ENCODE measurements around the gene DDX1. TPM values are rescaled to one million over a fixed set of nuclear protein-coding genes. Genes with fewer than 3 reads are reported as not detected.

Gene DDX1
- total RNA-seq, 2 donors from 2014 or later, result 116 to 126 TPM

GRCh38 chr2:15636972-15637785 lies 45.5 kb downstream of the DDX1 start:
- H3K27me3 Mint-ChIP-seq (ENCODE audit: insufficient read depth), result no peaks in the 10 kb centered on the region
- no peak overlapping the region for H3K4me3 Mint-ChIP-seq
- no peak overlapping the region for H3K4me3 ChIP-seq (ENCODE audit: low read length)
- peaks cover 8% of the 10 kb centered on the region for H3K9me3 ChIP-seq (ENCODE audit: control insufficient read depth, low read length)
- peaks cover 4% of the 10 kb centered on the region for H3K9me3 Mint-ChIP-seq
- no peaks in the 10 kb centered on the region for H3K4me1 ChIP-seq (ENCODE audit: control insufficient read depth, insufficient read depth, low read length)
- peak; percentile 89 for DNase-seq
- peaks cover 64% of the 10 kb centered on the region for H3K36me3 ChIP-seq (ENCODE audit: control insufficient read depth, insufficient read depth, low read length)
- peak; percentile 98 for TF ChIP-seq CTCF (conservative IDR thresholded peaks at IDR 0.05)
- 5 to 27% methylated on average over 3 to 6 of the region's 6 CpGs for WGBS, 2 experiments (ENCODE audit: insufficient coverage in 1 of 2, insufficient read length in 1 of 2)
- H3K36me3 Mint-ChIP-seq (ENCODE audit: low read depth), result peaks cover 54% of the 10 kb centered on the region
- no peaks in the 10 kb centered on the region for H3K27me3 ChIP-seq (ENCODE audit: control insufficient read depth, insufficient read depth, low read length, poor library complexity, severe bottlenecking)
- H3K27ac Mint-ChIP-seq, result peak overlapping the region; percentile 50
- H3K4me1 Mint-ChIP-seq, result peaks cover 25% of the 10 kb centered on the region
- H3K27ac ChIP-seq (ENCODE audit: low read depth, low read length), result no peak overlapping the region
- no peak overlapping the region for H3K9ac ChIP-seq (ENCODE audit: extremely low read depth, low read length, poor library complexity, severe bottlenecking)

- H3K4me1 Mint-ChIP-seq, result peaks cover 25% of the 10 kb centered on the region
- no peak for DNase-seq
- TF ChIP-seq CTCF (conservative IDR thresholded peaks at IDR 0.05), result no peak
- no peak overlapping the region for H3K27ac Mint-ChIP-seq
- H3K27ac ChIP-seq (ENCODE audit: low read depth, low read length), result no peak overlapping the region
- no peak overlapping the region for H3K9ac ChIP-seq (ENCODE audit: extremely low read depth, low read length, poor library complexity, severe bottlenecking)
- H3K36me3 Mint-ChIP-seq (ENCODE audit: low read depth), result peaks cover 41% of the 10 kb centered on the region
- H3K27me3 Mint-ChIP-seq (ENCODE audit: insufficient read depth), result no peaks in the 10 kb centered on the region
- peaks cover 8% of the 10 kb centered on the region for H3K9me3 ChIP-seq (ENCODE audit: control insufficient read depth, low read length)
- no peaks in the 10 kb centered on the region for H3K27me3 ChIP-seq (ENCODE audit: control insufficient read depth, insufficient read depth, low read length, poor library complexity, severe bottlenecking)
- H3K4me3 Mint-ChIP-seq, result no peak overlapping the region
- no peak overlapping the region for H3K4me3 ChIP-seq (ENCODE audit: low read length)
- H3K4me1 ChIP-seq (ENCODE audit: control insufficient read depth, insufficient read depth, low read length), result no peaks in the 10 kb centered on the region
- H3K9me3 Mint-ChIP-seq, result peaks cover 4% of the 10 kb centered on the region
- H3K36me3 ChIP-seq (ENCODE audit: control insufficient read depth, insufficient read depth, low read length), result peaks cover 49% of the 10 kb centered on the region
These were observed 47.1 kb downstream of the DDX1 start for GRCh38 chr2:15638720-15639119.

GRCh38 chr2:15639323-15640251 lies 47.9 kb downstream of the DDX1 start:
- Mint-ChIP-seq H3K27me3 (ENCODE audit: insufficient read depth) (no peaks in the 10 kb centered on the region), H3K4me1 (peaks cover 24% of the 10 kb centered on the region)
- H3K9ac ChIP-seq (ENCODE audit: extremely low read depth, low read length, poor library complexity, severe bottlenecking), result no peak overlapping the region

More at GRCh38 chr2:15639323-15640251, 47.9 kb downstream of the DDX1 start:
- H3K27ac Mint-ChIP-seq, result no peak overlapping the region
- Histone ChIP-seq H3K4me3 (ENCODE audit: low read length) (no peak overlapping the region), H3K27ac (ENCODE audit: low read depth, low read length) (no peak overlapping the region), H3K9me3 (ENCODE audit: control insufficient read depth, low read length) (peaks cover 8% of the 10 kb centered on the region), H3K4me1 (ENCODE audit: control insufficient read depth, insufficient read depth, low read length) (no peaks in the 10 kb centered on the region), H3K27me3 (ENCODE audit: control insufficient read depth, insufficient read depth, low read length, poor library complexity, severe bottlenecking) (no peaks in the 10 kb centered on the region), H3K36me3 (ENCODE audit: control insufficient read depth, insufficient read depth, low read length) (peaks cover 40% of the 10 kb centered on the region)
- 93 to 94% methylated on average over 5 to 12 of the region's 12 CpGs for WGBS, 2 experiments (ENCODE audit: insufficient coverage in 1 of 2, insufficient read length in 1 of 2)
- no peak for TF ChIP-seq CTCF (conservative IDR thresholded peaks at IDR 0.05)
- peaks cover 4% of the 10 kb centered on the region for H3K9me3 Mint-ChIP-seq
- no peak for DNase-seq
- peaks cover 32% of the 10 kb centered on the region for H3K36me3 Mint-ChIP-seq (ENCODE audit: low read depth)
- no peak overlapping the region for H3K4me3 Mint-ChIP-seq

Measured in endodermal cell (in vitro differentiated cells).